Left ventricle myocardium inferior (tissue), 1 donor: ENCODE measurements around the gene ZBTB5. TPM values are rescaled to one million over a fixed set of nuclear protein-coding genes. Genes with fewer than 3 reads are reported as not detected.
A peak's percentile ranks its signal among the peaks of the same experiment; 100 is the strongest.

Experiments
- DNase-seq: peaks from one replicate; pipeline ENCODE4 v3.0.0-alpha.2; 2020
- H3K27ac ChIP-seq: fragments of 200-600 bp; replicated peaks from 2 replicates; pipeline ENCODE4 v1.8.0; 2021
- H3K27me3 ChIP-seq: fragments of 200-600 bp; 2 replicates; pipeline ENCODE4 v1.8.0; 2021; ENCODE audit warnings: low read depth
- H3K36me3 ChIP-seq: fragments of 200-600 bp; 2 replicates; pipeline ENCODE4 v1.8.0; 2021
- H3K4me1 ChIP-seq: fragments of 200-600 bp; 2 replicates; pipeline ENCODE4 v1.8.0; 2021
- H3K4me3 ChIP-seq: fragments of 200-600 bp; 2 replicates; pipeline ENCODE4 v1.8.0; 2021; ENCODE audit warnings: mild to moderate bottlenecking, moderate library complexity
- H3K9me3 ChIP-seq: fragments of 200-600 bp; replicated peaks from 2 replicates; pipeline ENCODE4 v1.8.0; 2021
- intact Hi-C: fragments of 100-400 bp; cut with micrococcal nuclease; formaldehyde crosslinking; loops from one replicate; pipeline ENCODE4 v1.11.0; 2022
- total RNA-seq: library from RNA; stranded (reverse); fragmentation: NEBNext Ultra II Directional; extraction: Animal tissue kit (Norgen Biotek cat#: 25700); gene quantifications from one replicate; pipeline ENCODE4 v1.2.1, GENCODE V29; 2021
- TF ChIP-seq, protein P1 (sequence below): fragments of 200-600 bp; IDR thresholded peaks from 2 replicates; pipeline ENCODE4 v1.8.0; 2021; ENCODE audit warnings: antibody characterized with exemption, mild to moderate bottlenecking, borderline replicate concordance
- donor health status: DM: no; HTN: yes; CAD: no; lungs with severe emphysema.

The ZBTB5 gene
- total RNA-seq, 1 donor from 2014 or later = 4.9 TPM

DNA sequence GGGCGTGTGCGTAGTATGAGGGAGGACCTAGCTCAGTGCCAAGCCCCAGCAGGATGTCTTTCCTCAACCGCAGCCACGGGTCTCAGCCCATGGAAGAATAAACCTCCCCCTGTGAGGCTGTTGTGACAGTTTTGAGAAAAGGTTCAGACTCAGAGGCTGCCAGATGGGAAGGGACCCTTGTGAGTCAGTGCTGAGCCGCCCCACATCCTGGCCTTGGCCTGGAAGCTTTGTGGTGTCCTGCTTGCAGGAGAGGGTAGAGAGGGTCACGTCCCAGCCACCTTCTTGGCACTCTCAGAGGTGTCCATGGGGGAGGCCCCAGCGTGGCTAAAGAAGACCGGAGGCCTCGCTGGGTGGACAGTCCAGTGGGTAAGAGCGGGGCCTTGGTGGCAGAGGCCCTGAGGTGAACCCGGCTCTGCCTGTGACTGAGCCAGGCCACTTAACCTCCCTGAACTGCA, 39.9 kb downstream of the ZBTB5 start:
- Histone ChIP-seq H3K27me3 (no peaks in the 10 kb centered on the region), H3K9me3 (no peaks in the 10 kb centered on the region), H3K4me1 (peaks cover 38% of the 10 kb centered on the region), H3K27ac (no peak overlapping the region), H3K36me3 (peaks cover 39% of the 10 kb centered on the region), H3K4me3 (no peak overlapping the region)
- intact Hi-C loops = no loop called here
- no peak for DNase-seq
- TF ChIP-seq, protein P1, sequence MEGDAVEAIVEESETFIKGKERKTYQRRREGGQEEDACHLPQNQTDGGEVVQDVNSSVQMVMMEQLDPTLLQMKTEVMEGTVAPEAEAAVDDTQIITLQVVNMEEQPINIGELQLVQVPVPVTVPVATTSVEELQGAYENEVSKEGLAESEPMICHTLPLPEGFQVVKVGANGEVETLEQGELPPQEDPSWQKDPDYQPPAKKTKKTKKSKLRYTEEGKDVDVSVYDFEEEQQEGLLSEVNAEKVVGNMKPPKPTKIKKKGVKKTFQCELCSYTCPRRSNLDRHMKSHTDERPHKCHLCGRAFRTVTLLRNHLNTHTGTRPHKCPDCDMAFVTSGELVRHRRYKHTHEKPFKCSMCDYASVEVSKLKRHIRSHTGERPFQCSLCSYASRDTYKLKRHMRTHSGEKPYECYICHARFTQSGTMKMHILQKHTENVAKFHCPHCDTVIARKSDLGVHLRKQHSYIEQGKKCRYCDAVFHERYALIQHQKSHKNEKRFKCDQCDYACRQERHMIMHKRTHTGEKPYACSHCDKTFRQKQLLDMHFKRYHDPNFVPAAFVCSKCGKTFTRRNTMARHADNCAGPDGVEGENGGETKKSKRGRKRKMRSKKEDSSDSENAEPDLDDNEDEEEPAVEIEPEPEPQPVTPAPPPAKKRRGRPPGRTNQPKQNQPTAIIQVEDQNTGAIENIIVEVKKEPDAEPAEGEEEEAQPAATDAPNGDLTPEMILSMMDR = no peak

DNA sequence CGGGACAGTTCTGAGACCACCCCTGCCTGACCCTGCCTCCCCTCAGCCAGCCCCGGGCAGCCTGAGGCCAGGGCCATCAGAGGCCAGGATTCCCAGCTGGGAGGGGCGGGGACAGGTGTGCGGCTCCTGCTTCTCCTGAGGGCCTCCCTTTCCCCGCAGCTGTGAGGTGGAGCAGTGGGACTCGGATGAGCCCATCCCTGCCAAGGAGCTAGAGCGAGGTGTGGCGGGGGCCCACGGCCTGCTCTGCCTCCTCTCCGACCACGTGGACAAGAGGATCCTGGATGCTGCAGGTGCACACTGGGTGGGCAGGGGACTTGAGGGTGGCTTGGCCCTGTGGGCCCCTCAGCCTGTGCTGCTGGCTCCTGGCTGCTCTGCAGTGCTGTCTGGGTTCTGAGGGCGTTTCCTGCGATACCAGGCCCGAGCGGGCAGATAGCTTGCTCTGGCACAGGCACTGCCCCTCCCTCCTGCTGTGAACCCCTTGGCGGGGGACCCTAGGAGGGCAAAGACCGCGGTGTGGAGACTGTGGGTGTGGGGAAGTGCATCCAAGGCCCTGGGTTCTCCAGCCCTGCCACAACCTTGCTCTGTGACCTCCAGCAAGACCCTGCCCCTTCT, 40.5 kb downstream of the ZBTB5 start:
- Histone ChIP-seq H3K4me3 (peak overlapping the region; percentile 98), H3K9me3 (no peaks in the 10 kb centered on the region), H3K27ac (no peak overlapping the region), H3K27me3 (no peaks in the 10 kb centered on the region), H3K4me1 (peaks cover 38% of the 10 kb centered on the region), H3K36me3 (peaks cover 39% of the 10 kb centered on the region)
- intact Hi-C loops = no loop called here
- DNase-seq = no peak
- TF ChIP-seq, protein P1 = no peak

DNA sequence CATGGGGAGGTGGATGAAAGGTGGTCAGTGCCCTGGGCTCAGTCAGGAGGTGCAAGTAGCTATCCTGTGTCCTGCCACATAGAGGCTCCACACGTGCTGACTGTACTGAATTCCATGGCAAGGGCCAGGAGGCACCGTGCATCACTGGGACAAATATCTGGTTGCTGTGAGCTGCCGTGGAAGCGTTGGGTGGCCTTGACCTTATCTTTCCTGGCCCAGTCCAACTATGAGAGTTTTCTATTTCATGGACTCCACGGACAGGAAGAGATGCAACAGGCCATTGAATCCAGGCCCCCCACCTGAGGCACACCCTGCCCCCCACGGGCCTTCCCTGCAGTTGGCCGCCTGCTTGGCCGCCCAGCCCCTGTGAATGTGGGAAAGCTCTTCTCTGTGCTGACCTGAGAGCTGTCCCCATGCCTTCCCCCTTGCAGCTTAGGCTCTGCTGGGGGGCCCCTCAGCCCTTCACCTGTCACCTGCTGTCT, 41.0 kb downstream of the ZBTB5 start:
- Histone ChIP-seq H3K4me3 (peak overlapping the region; percentile 98), H3K36me3 (peaks cover 34% of the 10 kb centered on the region), H3K27ac (peak overlapping the region; percentile 11), H3K9me3 (no peaks in the 10 kb centered on the region), H3K4me1 (peaks cover 38% of the 10 kb centered on the region), H3K27me3 (no peaks in the 10 kb centered on the region)
- TF ChIP-seq, protein P1 = no peak
- no peak for DNase-seq
- intact Hi-C loops = no loop called here

DNA sequence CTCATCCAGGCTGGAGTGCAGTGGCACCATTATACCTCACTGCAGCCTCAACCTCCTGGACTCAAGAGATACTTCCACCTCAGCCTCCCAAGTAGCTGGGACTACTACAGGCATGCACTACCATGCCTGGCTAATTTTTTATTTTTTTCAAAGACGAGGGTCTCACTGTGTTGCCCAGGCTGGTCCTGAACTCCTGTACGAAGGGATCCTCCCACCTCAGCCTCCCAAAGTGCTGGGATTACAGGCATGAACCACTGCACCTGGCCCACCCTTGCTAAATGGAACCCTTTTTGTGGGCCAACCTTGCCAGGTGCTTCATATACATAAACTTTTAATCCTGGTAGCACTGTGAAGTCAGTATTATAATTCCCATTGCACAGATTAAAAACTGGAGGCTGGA, 41.7 kb downstream of the ZBTB5 start:
- H3K27ac ChIP-seq = peak overlapping the region; percentile 93
- H3K4me3 ChIP-seq = peak overlapping the region; percentile 98
- H3K36me3 ChIP-seq = peaks cover 27% of the 10 kb centered on the region
- TF ChIP-seq, protein P1 = no peak
- intact Hi-C loops = no loop called here
- DNase-seq = no peak
- H3K4me1 ChIP-seq = peaks cover 38% of the 10 kb centered on the region
- H3K9me3 ChIP-seq = no peaks in the 10 kb centered on the region
- no peaks in the 10 kb centered on the region for H3K27me3 ChIP-seq

- no peaks in the 10 kb centered on the region for H3K27me3 ChIP-seq
- intact Hi-C loops = no loop called here
- DNase-seq = peak; percentile 92
- H3K9me3 ChIP-seq = no peaks in the 10 kb centered on the region
- TF ChIP-seq, protein P1 = no peak
- H3K36me3 ChIP-seq = peaks cover 18% of the 10 kb centered on the region
- H3K4me3 ChIP-seq = peak within 1 kb of the TSS; percentile 98
- H3K4me1 ChIP-seq = peaks cover 38% of the 10 kb centered on the region
- peak within 1 kb of the TSS; percentile 93 for H3K27ac ChIP-seq
These were observed 42.8 kb downstream of the ZBTB5 start, which contains the start of gene GRHPR for GRCh38 chr9:37422289-37423104. Gene GRHPR (plus strand): TSS chr9:37422696. CDS start chr9:37422751, 55 bp downstream.
